Panc1 (cell line): ENCODE measurements around the gene BUB1.
"Not testable (repeated sequence)": the region's sequence is repeated elsewhere in the genome, so short reads cannot be mapped to it uniquely, and the experiment has no call there.

Source experiments
- POLR2AphosphoS5 ChIP-seq: IDR thresholded peaks from 2 replicates; pipeline ENCODE4 v1.6.1; 2012; ENCODE audit warnings: mild to moderate bottlenecking, low read depth, low read length, moderate library complexity
- SIN3A ChIP-seq: IDR thresholded peaks from 2 replicates; pipeline ENCODE4 v1.6.1; 2012; ENCODE audit warnings: low read depth, mild to moderate bottlenecking, low read length, moderate library complexity, borderline replicate concordance; ENCODE audit not compliant: insufficient read depth
- TCF7L2 ChIP-seq: IDR thresholded peaks from 2 replicates; pipeline ENCODE4 v1.6.1; 2011; ENCODE audit warnings: mild to moderate bottlenecking, low read depth, low read length, inconsistent platforms
- TF ChIP-seq, protein P1 (sequence below): fragments of 450-650 bp; IDR thresholded peaks from 2 replicates; pipeline ENCODE4 v1.5.1; 2017; ENCODE audit warnings: mild to moderate bottlenecking
- TF ChIP-seq, protein P2 (sequence below), 2 experiments: IDR thresholded peaks; 2 replicates each; pipeline ENCODE4 v1.6.1; 2011 to 2012; ENCODE audit warnings: low read depth in 2 of 2, control low read depth in 1 of 2, low read length in 1 of 2, mild to moderate bottlenecking in 1 of 2, moderate library complexity in 1 of 2; ENCODE audit not compliant: insufficient read depth in 1 of 2

DNA sequence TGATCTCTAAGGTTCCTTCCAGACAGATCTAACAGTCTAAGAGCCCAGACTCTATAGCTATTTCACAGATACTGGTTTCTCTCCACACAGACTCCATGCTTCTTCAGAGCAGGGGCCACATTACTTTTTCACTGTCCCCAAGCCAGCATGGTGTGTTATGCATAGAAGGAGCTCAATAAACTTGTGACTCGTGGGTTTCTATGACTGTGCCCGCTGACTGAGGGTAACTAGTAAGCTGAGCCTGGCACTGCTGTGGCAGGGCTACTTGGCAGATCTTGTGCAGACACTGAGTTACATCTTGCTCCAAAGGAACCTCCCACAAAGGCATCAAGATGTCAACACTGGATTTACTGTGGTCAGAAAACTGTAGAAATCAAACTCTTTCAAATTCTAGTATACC lies 85.9 kb downstream of the BUB1 start:
- TF ChIP-seq, protein P1, sequence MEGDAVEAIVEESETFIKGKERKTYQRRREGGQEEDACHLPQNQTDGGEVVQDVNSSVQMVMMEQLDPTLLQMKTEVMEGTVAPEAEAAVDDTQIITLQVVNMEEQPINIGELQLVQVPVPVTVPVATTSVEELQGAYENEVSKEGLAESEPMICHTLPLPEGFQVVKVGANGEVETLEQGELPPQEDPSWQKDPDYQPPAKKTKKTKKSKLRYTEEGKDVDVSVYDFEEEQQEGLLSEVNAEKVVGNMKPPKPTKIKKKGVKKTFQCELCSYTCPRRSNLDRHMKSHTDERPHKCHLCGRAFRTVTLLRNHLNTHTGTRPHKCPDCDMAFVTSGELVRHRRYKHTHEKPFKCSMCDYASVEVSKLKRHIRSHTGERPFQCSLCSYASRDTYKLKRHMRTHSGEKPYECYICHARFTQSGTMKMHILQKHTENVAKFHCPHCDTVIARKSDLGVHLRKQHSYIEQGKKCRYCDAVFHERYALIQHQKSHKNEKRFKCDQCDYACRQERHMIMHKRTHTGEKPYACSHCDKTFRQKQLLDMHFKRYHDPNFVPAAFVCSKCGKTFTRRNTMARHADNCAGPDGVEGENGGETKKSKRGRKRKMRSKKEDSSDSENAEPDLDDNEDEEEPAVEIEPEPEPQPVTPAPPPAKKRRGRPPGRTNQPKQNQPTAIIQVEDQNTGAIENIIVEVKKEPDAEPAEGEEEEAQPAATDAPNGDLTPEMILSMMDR = not testable (repeated sequence)
- not testable (repeated sequence) for TF ChIP-seq POLR2AphosphoS5, SIN3A, TCF7L2
- TF ChIP-seq, protein P2, sequence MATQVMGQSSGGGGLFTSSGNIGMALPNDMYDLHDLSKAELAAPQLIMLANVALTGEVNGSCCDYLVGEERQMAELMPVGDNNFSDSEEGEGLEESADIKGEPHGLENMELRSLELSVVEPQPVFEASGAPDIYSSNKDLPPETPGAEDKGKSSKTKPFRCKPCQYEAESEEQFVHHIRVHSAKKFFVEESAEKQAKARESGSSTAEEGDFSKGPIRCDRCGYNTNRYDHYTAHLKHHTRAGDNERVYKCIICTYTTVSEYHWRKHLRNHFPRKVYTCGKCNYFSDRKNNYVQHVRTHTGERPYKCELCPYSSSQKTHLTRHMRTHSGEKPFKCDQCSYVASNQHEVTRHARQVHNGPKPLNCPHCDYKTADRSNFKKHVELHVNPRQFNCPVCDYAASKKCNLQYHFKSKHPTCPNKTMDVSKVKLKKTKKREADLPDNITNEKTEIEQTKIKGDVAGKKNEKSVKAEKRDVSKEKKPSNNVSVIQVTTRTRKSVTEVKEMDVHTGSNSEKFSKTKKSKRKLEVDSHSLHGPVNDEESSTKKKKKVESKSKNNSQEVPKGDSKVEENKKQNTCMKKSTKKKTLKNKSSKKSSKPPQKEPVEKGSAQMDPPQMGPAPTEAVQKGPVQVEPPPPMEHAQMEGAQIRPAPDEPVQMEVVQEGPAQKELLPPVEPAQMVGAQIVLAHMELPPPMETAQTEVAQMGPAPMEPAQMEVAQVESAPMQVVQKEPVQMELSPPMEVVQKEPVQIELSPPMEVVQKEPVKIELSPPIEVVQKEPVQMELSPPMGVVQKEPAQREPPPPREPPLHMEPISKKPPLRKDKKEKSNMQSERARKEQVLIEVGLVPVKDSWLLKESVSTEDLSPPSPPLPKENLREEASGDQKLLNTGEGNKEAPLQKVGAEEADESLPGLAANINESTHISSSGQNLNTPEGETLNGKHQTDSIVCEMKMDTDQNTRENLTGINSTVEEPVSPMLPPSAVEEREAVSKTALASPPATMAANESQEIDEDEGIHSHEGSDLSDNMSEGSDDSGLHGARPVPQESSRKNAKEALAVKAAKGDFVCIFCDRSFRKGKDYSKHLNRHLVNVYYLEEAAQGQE (IDR thresholded peaks at IDR 0.05; ENCODE audit: insufficient read depth in 1 of 2, low read depth in 2 of 2, low read length in 1 of 2) = not testable (repeated sequence)
